ENCODE data around the gene LUZP2. TPM values are rescaled to one million over a fixed set of nuclear protein-coding genes. Genes with fewer than 3 reads are reported as not detected.
"Not testable (repeated sequence)": the region's sequence is repeated elsewhere in the genome, so short reads cannot be mapped to it uniquely, and the experiment has no call there.

Gene LUZP2
- total RNA-seq, 1 donor from 2014 or later, result 0.49 TPM

GRCh38 chr11:24949406-24949805 is 452.6 kb downstream of the LUZP2 start:
- Histone ChIP-seq H3K27ac (no peak overlapping the region), H3K36me3 (no peaks in the 10 kb centered on the region), H3K9me3 (no peaks in the 10 kb centered on the region), H3K27me3 (no peaks in the 10 kb centered on the region), H3K4me1 (no peaks in the 10 kb centered on the region), H3K4me3 (no peak overlapping the region)
- DNase-seq (ENCODE audit: extremely low spot score in 2 of 2), result no peak
- intact Hi-C loops (cut with DNase I), result no loop called here
- TF ChIP-seq POLR2A (IDR thresholded peaks at IDR 0.05), result no peak
- no peak for TF ChIP-seq POLR2AphosphoS5 (IDR thresholded peaks at IDR 0.05; ENCODE audit: insufficient read depth in 1 of 2, low read depth in 1 of 2)
- no peak for TF ChIP-seq CTCF (IDR thresholded peaks at IDR 0.05)

DNA sequence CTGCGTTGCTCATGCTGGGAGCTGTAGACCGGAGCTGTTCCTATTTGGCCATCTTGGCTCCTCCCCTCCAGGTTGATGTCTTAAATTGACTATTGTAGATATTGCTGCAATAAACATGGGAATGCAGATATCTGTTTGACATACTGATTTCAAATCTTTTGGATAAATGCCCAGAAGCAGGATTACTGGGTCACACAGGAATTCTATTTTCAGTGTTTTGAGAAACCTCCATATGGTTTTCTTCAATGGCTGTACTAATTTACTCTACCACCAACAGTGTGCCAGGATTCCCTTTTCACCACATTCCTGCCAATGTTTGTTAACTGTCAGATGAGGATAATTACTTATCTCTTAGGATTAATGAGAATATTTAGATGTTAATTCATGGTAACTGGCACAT is 467.0 kb downstream of the LUZP2 start:
- H3K36me3 ChIP-seq, result no peaks in the 10 kb centered on the region
- no peak for TF ChIP-seq POLR2A (IDR thresholded peaks at IDR 0.05)
- no peak for TF ChIP-seq POLR2AphosphoS5 (IDR thresholded peaks at IDR 0.05; ENCODE audit: insufficient read depth in 1 of 2, low read depth in 1 of 2)
- TF ChIP-seq CTCF (IDR thresholded peaks at IDR 0.05), result no peak
- intact Hi-C loops (cut with DNase I), result no loop called here

GRCh38 chr11:24965748-24966147 is 468.9 kb downstream of the LUZP2 start:
- no peak for DNase-seq (ENCODE audit: extremely low spot score in 2 of 2)
- intact Hi-C loops (cut with DNase I), result no loop called here
- TF ChIP-seq POLR2A (IDR thresholded peaks at IDR 0.05), result no peak

More for the DNA sequence above, 467.0 kb downstream of the LUZP2 start:
- no peak for DNase-seq (ENCODE audit: extremely low spot score in 2 of 2)
- Histone ChIP-seq H3K4me1 (no peaks in the 10 kb centered on the region), H3K4me3 (no peak overlapping the region), H3K27ac (no peak overlapping the region), H3K27me3 (no peaks in the 10 kb centered on the region), H3K9me3 (no peaks in the 10 kb centered on the region)

DNA sequence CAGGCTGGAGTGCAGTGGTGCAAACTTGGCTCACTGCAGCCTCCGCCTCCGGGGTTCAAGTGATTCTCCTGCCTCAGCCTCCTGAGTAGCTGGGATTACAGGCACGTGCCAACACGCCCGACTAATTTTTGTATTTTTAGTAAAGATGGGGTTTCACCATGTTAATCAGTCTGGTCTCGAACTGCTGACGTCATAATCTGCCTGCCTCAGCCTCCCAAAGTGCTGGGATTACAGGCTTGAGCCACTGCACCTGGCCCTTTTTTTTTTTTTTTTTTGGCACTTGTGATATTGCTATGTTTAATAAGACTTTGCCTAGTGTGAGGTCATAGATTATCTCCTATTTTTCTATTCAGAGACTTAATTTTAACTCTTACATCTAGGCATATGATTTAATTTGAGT is 497.1 kb downstream of the LUZP2 start:
- H3K36me3 ChIP-seq; intact Hi-C loops (cut with DNase I); H3K27ac ChIP-seq; H3K4me3 ChIP-seq; H3K4me1 ChIP-seq; H3K9me3 ChIP-seq; H3K27me3 ChIP-seq; DNase-seq (ENCODE audit: extremely low spot score in 2 of 2): not testable (repeated sequence)

More at GRCh38 chr11:24965748-24966147, 468.9 kb downstream of the LUZP2 start:
- Histone ChIP-seq H3K9me3 (no peaks in the 10 kb centered on the region), H3K27ac (no peak overlapping the region), H3K4me1 (no peaks in the 10 kb centered on the region), H3K4me3 (no peak overlapping the region), H3K27me3 (no peaks in the 10 kb centered on the region), H3K36me3 (no peaks in the 10 kb centered on the region)

- intact Hi-C loops (cut with DNase I); H3K27me3 ChIP-seq; H3K27ac ChIP-seq; H3K4me3 ChIP-seq; H3K4me1 ChIP-seq; H3K9me3 ChIP-seq; H3K36me3 ChIP-seq; DNase-seq (ENCODE audit: extremely low spot score in 2 of 2): not testable (repeated sequence)
Observed at GRCh38 chr11:24999929-25000328, 503.1 kb downstream of the LUZP2 start.

DNA sequence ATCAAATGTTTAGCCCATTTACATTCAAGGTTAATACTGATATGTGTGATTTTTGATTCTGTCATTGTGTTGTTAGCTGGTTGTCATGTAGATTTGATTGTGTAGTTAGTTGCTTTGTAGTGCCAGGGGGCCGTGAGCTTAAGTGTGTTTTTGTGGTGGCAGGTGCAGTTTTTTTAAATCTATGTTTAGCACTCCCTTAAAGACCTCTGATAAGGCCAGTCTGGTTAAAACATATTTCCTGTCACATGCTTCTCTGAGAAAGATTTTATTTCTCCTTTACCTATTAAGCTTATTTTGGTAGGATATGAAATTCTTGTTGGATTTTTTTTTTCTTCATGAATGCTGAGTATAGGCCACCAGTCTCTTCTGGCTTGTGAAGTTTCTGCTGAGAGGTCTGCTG is 540.6 kb downstream of the LUZP2 start:
- DNase-seq (ENCODE audit: extremely low spot score in 2 of 2), result no peak
- H3K9me3 ChIP-seq, result no peaks in the 10 kb centered on the region
- no peaks in the 10 kb centered on the region for H3K27me3 ChIP-seq
- intact Hi-C loops (cut with DNase I), result no loop called here
- TF ChIP-seq CTCF (IDR thresholded peaks at IDR 0.05) (no peak), POLR2A (IDR thresholded peaks at IDR 0.05) (no peak), POLR2AphosphoS5 (IDR thresholded peaks at IDR 0.05; ENCODE audit: insufficient read depth in 1 of 2, low read depth in 1 of 2) (no peak)
- H3K4me1 ChIP-seq, result no peaks in the 10 kb centered on the region
- no peak overlapping the region for H3K27ac ChIP-seq
- no peaks in the 10 kb centered on the region for H3K36me3 ChIP-seq
- H3K4me3 ChIP-seq, result no peak overlapping the region

DNA sequence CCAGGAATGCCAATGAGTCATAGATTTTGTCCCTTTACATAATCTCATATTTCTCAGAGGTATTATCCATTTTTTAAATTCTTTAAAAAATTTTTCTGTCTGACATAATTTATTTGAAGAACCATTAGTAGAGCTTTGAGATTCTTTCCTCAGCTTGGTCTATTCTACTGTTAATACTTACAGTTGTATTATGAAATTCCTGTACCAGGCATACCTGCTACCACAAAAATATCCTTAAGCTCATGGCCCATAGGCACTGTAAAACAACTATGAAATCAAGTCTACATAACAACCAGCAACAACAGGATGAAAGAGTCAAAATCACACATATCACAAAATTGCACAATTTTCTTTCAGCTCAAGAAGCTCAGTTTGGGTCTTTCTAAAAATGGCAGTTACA is 541.3 kb downstream of the LUZP2 start:
- H3K27ac ChIP-seq, result no peak overlapping the region
- no peak for DNase-seq (ENCODE audit: extremely low spot score in 2 of 2)
- H3K4me1 ChIP-seq, result no peaks in the 10 kb centered on the region
- no peaks in the 10 kb centered on the region for H3K36me3 ChIP-seq
- H3K27me3 ChIP-seq, result no peaks in the 10 kb centered on the region
- no peak for TF ChIP-seq CTCF (IDR thresholded peaks at IDR 0.05)
- TF ChIP-seq POLR2A (IDR thresholded peaks at IDR 0.05), result no peak
- no peak for TF ChIP-seq POLR2AphosphoS5 (IDR thresholded peaks at IDR 0.05; ENCODE audit: insufficient read depth in 1 of 2, low read depth in 1 of 2)
- intact Hi-C loops (cut with DNase I), result no loop called here
- H3K9me3 ChIP-seq, result no peaks in the 10 kb centered on the region
- no peak overlapping the region for H3K4me3 ChIP-seq
